ENCODE results near the gene CADM1. TPM values are rescaled to one million over a fixed set of nuclear protein-coding genes. Genes with fewer than 3 reads are reported as not detected.

CADM1 gene
- total and polyA plus RNA-seq, 2 donors (not counting 3 experiments of a cell fraction or from before 2014, with no cell fraction given): 0.52 to 2.6 TPM

GRCh38 chr11:115464269-115464668 lies 39.9 kb downstream of the CADM1 start:
- dilution Hi-C loops (cut with MboI; ENCODE audit: extremely low pct_ligation_motif_present, low sequenced_read_pairs): no loop called here
- Histone ChIP-seq H3K27ac (ENCODE audit: insufficient read depth, low read depth, low read length) (no peak overlapping the region), H3K9me3 (replicated peaks; ENCODE audit: control insufficient read depth, insufficient read depth, low read length) (no peaks in the 10 kb centered on the region), H4K20me1 (replicated peaks; ENCODE audit: control insufficient read depth, extremely low read depth, insufficient read depth, low read length) (no peaks in the 10 kb centered on the region), H3K9me1 (replicated peaks; ENCODE audit: control insufficient read depth, extremely low read depth, insufficient read depth, low read length) (no peaks in the 10 kb centered on the region), H3K27me3 (ENCODE audit: control insufficient read depth in 2 of 2, insufficient read depth in 2 of 2, low read length in 2 of 2) (no peaks in the 10 kb centered on the region), H3K79me2 (ENCODE audit: control insufficient read depth, insufficient read depth, low read length) (no peaks in the 10 kb centered on the region), H2AFZ (ENCODE audit: low read depth, low read length) (no peak overlapping the region), H3K4me3 (replicated peaks in 1 of 3; ENCODE audit: insufficient read depth in 1 of 3, low read depth in 1 of 3, low read length in 3 of 3) (no peak overlapping the region), H3K36me3 (ENCODE audit: control insufficient read depth in 2 of 2, extremely low read depth in 1 of 2, insufficient read depth in 2 of 2, low read length in 2 of 2) (no peaks in the 10 kb centered on the region), H3K4me1 (ENCODE audit: control insufficient read depth, extremely low read depth, insufficient read depth, low read length) (no peaks in the 10 kb centered on the region), H3K9ac (replicated peaks; ENCODE audit: extremely low read depth, insufficient read depth, low read length) (no peak overlapping the region), H3K4me2 (ENCODE audit: insufficient read depth, low read length) (no peak overlapping the region)
- FAIRE-seq: no peak
- ChIA-PET CTCF (no interaction called here), POLR2A (no interaction called here)
- intact Hi-C loops (cut with micrococcal nuclease): no loop called here
- DNase-seq (ENCODE audit: low read depth, low spot score): no peak
- TF ChIP-seq CTCF (IDR thresholded peaks at IDR 0.05; ENCODE audit: extremely low read depth in 1 of 2, insufficient read depth in 1 of 2, low read depth in 1 of 2, low read length in 2 of 2): no peak
- no peak for TF ChIP-seq EZH2 (IDR thresholded peaks at IDR 0.05; ENCODE audit: borderline replicate concordance, low read depth, low read length, severe bottlenecking)
- no peak for TF ChIP-seq JUN (IDR thresholded peaks at IDR 0.05; ENCODE audit: borderline replicate concordance, insufficient read depth, insufficient read length, low read depth)
- no peak for TF ChIP-seq MAX (IDR thresholded peaks at IDR 0.05; ENCODE audit: insufficient read depth, insufficient read length)
- no TSS peak for BruUV-seq (replicated peaks)

DNA sequence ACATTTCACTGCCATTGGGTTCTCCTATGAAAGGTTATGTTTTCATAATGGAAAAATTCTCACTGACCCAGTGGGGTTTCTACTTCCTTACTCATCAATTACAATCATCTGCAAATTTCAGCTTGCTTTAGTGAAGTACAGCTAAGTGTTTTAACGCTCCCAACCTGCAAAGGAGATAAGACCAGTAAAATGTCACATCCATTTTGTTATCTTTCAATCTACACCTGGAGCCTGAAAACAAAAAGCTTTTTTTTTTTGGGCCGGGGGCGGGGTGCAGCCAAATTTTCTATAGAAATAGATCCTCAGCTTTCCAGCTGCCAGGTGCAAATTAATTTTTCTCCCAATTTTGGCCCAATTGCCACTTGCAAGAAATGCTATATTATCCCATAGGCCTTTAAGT lies 40.6 kb downstream of the CADM1 start:
- CTCF ChIA-PET: no interaction called here
- no peak overlapping the region for H2AFZ ChIP-seq (ENCODE audit: low read depth, low read length)
- H4K20me1 ChIP-seq (replicated peaks; ENCODE audit: control insufficient read depth, extremely low read depth, insufficient read depth, low read length): no peaks in the 10 kb centered on the region
- no peaks in the 10 kb centered on the region for H3K9me3 ChIP-seq (replicated peaks; ENCODE audit: control insufficient read depth, insufficient read depth, low read length)
- H3K9ac ChIP-seq (replicated peaks; ENCODE audit: extremely low read depth, insufficient read depth, low read length): no peak overlapping the region
- no peak overlapping the region for H3K4me2 ChIP-seq (ENCODE audit: insufficient read depth, low read length)
- FAIRE-seq (no peak), DNase-seq (ENCODE audit: low read depth, low spot score) (no peak)
- no peaks in the 10 kb centered on the region for H3K27me3 ChIP-seq (ENCODE audit: control insufficient read depth in 2 of 2, insufficient read depth in 2 of 2, low read length in 2 of 2)
- no peaks in the 10 kb centered on the region for H3K36me3 ChIP-seq (ENCODE audit: control insufficient read depth in 2 of 2, extremely low read depth in 1 of 2, insufficient read depth in 2 of 2, low read length in 2 of 2)
- H3K4me3 ChIP-seq (replicated peaks in 1 of 3; ENCODE audit: insufficient read depth in 1 of 3, low read depth in 1 of 3, low read length in 3 of 3): no peak overlapping the region
- intact Hi-C loops (cut with micrococcal nuclease) (no loop called here), dilution Hi-C loops (cut with MboI; ENCODE audit: extremely low pct_ligation_motif_present, low sequenced_read_pairs) (no loop called here)
- BruUV-seq (replicated peaks): no TSS peak
- no peaks in the 10 kb centered on the region for H3K9me1 ChIP-seq (replicated peaks; ENCODE audit: control insufficient read depth, extremely low read depth, insufficient read depth, low read length)
- H3K4me1 ChIP-seq (ENCODE audit: control insufficient read depth, extremely low read depth, insufficient read depth, low read length): no peaks in the 10 kb centered on the region
- H3K79me2 ChIP-seq (ENCODE audit: control insufficient read depth, insufficient read depth, low read length): no peaks in the 10 kb centered on the region
- no peak overlapping the region for H3K27ac ChIP-seq (ENCODE audit: insufficient read depth, low read depth, low read length)
- POLR2A ChIA-PET: no interaction called here
- TF ChIP-seq POLR2AphosphoS5 (IDR thresholded peaks at IDR 0.05; ENCODE audit: insufficient read depth, low read depth, low read length) (no peak), MYC (IDR thresholded peaks at IDR 0.05; ENCODE audit: low read depth, low read length) (no peak), EZH2 (IDR thresholded peaks at IDR 0.05; ENCODE audit: borderline replicate concordance, low read depth, low read length, severe bottlenecking) (no peak), FOS (IDR thresholded peaks at IDR 0.05; ENCODE audit: borderline replicate concordance, insufficient read depth, low read length) (no peak), JUN (IDR thresholded peaks at IDR 0.05; ENCODE audit: borderline replicate concordance, insufficient read depth, insufficient read length, low read depth) (no peak), POLR2A (IDR thresholded peaks at IDR 0.05; ENCODE audit: low read depth, low read length) (no peak), GATA2 (IDR thresholded peaks at IDR 0.05; ENCODE audit: insufficient read depth, insufficient read length, low read depth, low read length) (no peak), MAX (IDR thresholded peaks at IDR 0.05; ENCODE audit: insufficient read depth, insufficient read length) (no peak), CTCF (IDR thresholded peaks at IDR 0.05; ENCODE audit: extremely low read depth in 1 of 2, insufficient read depth in 1 of 2, low read depth in 1 of 2, low read length in 2 of 2) (no peak)
